NCI-H345 treated with DMSO at 0.1 percent for 48 hours (cell line): ENCODE measurements around the gene CYSRT1.

Experiments
- DNase-seq: peaks from one replicate; lab custom pipeline; 2025; ENCODE audit not compliant: unreplicated experiment; lab: John Stamatoyannopoulos, UW

The CYSRT1 gene

GRCh38 chr9:137223078-137223970 is 1.6 kb upstream of the CYSRT1 start:
- DNase-seq, result peak; percentile 95

GRCh38 chr9:137225699-137226331 is 841 bp downstream of the CYSRT1 start:
- DNase-seq, result no peak

GRCh38 chr9:137226338-137227053 is 1.5 kb downstream of the CYSRT1 start:
- no peak for DNase-seq

DNA sequence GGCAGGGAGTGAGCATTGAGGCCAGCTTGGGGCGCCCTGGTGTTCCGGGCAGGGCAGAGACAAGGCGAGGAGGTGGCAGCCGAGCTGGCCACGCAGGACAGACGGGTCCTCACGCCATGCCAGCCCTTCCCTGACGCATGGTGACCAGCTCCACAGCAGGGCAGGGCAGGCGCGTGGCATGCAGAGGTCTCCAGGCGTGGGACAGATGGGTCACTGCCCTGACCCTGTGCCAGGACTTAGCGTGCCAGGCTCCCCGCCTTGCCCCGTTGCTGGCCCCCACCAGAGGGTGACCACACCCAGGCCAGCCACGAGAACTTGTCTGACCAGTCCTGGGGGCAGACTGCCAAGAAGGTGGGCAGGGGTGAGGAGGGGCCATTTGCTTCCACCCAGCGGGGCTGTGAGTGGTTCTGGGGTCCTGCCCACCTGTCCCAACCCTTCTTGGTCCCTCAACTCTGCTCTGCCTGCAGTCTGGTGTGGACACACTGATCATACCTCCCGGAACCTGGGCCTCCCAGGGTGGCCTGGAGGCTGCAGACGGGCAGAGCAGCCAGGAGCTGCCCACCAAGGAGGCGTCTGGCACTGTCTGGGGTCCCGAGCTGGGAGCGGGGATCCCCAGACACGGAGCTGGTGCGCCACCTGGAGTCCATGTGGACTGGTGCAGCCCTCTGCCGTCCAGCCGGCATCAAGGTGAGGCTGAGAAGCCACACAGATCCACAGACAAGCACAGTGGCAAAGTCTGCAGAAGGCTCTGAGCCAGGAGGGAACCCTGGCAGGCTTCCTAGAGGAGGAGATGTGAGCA is 2.3 kb downstream of the CYSRT1 start, which contains the start of gene RNF224:
Gene RNF224, plus strand, starts transcription at position 449 of the 799 bp plus-strand sequence. CDS start 834 bp downstream, outside the sequence.
- peak; percentile 37 for DNase-seq

- no peak for DNase-seq
Observed at GRCh38 chr9:137227853-137228505, 3.0 kb downstream of the CYSRT1 start.

GRCh38 chr9:137228506-137228967 is 3.6 kb downstream of the CYSRT1 start:
- no peak for DNase-seq

- no peak for DNase-seq
Observed at GRCh38 chr9:137228968-137229896, 4.3 kb downstream of the CYSRT1 start.

DNA sequence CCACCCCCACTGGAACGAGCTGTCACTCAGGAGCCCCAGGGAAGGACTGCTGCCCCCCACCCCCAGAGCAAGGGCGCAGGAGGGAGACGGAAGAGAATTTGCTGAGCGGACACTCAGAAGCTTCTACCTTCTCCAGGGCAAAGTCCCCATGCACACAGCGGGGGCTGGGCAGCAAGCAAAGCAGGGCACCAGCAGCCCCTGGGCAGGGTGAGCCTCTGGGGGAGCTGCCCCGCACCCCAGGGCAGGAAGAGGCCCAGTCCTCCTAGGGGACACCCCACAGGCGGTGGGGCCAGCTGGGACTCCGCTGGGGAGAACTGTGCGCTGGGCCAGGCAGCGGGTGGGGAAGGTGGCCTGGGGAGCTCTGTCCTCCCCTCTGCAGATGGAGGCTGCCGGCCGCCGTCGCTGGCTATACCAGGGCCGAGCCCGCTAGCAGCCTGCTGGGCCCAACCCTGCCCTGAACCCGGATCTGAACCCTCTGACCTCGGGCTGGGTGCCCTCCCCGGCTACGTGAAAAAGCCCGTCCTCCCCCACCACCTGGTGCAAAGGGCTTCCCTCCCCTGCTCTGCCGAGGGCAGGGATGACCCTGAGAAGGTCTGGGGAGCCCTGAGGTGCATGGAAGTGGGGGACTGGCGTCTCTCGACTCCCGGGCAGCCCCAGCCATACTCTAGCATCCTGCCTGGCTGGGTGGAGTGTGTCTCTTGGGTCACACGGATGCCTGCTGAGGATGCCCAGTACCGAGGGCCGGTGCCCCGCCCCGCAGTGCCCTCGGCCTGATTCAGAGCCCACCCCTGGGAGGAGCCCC is 5.1 kb downstream of the CYSRT1 start:
- DNase-seq, result no peak

DNA sequence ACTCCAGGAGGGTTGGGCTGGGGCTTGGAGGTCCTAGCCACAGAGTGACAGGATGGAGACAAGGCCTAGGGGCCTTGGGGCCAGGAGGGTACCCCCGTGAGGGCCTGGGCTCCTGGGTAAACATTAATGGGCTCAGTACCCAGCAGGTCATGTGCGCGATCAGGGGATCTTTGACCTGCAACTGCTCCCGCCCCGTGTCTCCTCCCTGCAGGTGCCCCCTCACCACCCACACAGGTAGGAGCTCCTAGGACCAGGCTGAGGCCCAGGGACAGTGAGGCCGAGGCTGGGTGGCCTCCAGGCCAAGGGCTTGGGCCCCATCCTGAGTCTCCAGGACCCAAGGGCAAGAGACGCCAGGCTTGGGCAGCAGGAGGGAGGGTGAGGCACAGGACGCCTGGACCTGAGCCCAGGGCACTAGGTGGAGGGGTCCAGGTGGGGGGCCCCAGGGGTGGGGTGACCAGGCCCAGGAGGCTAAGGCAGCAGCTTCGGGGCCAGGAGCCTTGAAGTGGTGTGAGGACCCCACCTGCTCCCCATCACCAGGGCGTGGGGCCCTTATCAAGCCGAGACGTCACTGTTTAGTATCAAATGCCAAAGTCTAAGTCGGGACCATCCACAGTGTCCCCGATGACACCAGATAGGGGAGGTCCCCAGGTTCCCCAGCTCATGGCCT is 5.9 kb downstream of the CYSRT1 start, which contains the start of gene SLC34A3:
Gene SLC34A3, plus strand, starts transcription at position 197 of the 667 bp plus-strand sequence. CDS start 802 bp downstream, outside the sequence.
- no peak for DNase-seq

- no peak for DNase-seq
Observed at GRCh38 chr9:137231372-137232039, 6.5 kb downstream of the CYSRT1 start.

- DNase-seq, result no peak
Observed at GRCh38 chr9:137232101-137232500, 7.1 kb downstream of the CYSRT1 start.

DNA sequence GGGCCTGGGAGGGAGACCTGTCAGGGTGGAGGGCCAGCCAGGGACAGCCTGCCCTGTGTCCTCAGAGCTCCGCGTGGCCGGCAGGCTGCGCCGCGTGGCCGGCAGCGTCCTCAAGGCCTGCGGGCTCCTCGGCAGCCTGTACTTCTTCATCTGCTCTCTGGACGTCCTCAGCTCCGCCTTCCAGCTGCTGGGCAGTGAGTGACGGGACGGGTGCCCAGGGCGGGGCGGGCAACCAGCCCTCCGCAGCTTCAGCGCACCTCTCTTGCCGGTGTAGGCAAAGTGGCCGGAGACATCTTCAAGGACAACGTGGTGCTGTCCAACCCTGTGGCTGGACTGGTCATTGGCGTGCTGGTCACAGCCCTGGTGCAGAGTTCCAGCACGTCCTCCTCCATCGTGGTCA is 7.5 kb downstream of the CYSRT1 start:
- DNase-seq, result no peak

- DNase-seq, result no peak
Observed at GRCh38 chr9:137233143-137233980, 8.4 kb downstream of the CYSRT1 start.

- no peak for DNase-seq
Observed at GRCh38 chr9:137234055-137234697, 9.2 kb downstream of the CYSRT1 start.

DNA sequence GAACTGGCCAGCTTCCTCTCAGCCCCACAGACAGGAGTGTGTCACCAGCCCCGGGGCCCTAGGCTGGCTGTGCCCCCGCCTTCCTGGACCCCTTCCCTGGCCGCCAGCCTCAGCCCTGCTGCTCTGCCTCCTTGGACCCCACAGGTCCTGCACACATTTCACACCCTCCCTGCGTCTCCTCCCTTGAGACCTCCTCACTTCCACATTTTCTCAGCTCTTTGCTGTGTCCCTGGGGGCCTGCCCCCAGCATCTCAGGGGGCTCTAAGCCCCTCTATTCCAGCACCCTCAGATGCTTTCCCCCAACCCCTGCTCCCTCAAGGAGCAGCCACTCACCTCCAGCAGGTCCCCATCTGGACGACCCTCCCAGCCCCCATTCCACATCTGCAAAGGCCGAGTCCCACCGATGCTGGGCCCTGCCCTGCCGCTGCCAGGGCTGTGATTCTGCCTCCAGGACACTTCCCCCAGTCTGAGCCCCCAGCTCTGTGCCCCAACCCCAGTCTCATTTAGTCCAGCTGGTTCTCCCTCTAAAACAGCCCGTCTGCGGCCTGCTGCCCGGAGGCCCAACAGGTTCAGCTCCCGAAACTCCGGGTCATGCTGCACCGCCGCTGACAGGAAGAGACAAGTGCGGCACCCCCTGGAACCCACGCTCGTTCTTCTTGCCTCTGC is 9.9 kb downstream of the CYSRT1 start:
- no peak for DNase-seq
